HepG2 (cell line): ENCODE results near the gene ZBTB7B. TPM values are rescaled to one million over a fixed set of nuclear protein-coding genes. Genes with fewer than 3 reads are reported as not detected.

Experiments
- ARID2 ChIP-seq: sonication (generic); formaldehyde crosslinking; IDR thresholded peaks from 2 replicates; pipeline ENCODE4 v1.8.1; 2022; ENCODE audit warnings: mild to moderate bottlenecking, missing genetic modification reagents, borderline replicate concordance
- CREB1 ChIP-seq, 2 experiments: fragments of 450-650 bp in 1 of 2; IDR thresholded peaks; 2 replicates each; pipeline ENCODE4 v1.6.1; 2016 to 2017; ENCODE audit warnings: control low read depth in 1 of 2, mild to moderate bottlenecking in 1 of 2, missing compliant biosample characterization in 1 of 2, missing genetic modification characterization in 1 of 2
- FOXA1 ChIP-seq, 2 experiments: fragments of 450-650 bp in 1 of 2; sonication (generic) in 1 of 2; formaldehyde crosslinking in 1 of 2; IDR thresholded peaks; 2 replicates each; pipeline versions ENCODE4 v1.4.0 to v1.6.1; 2016 to 2020; ENCODE audit warnings: missing genetic modification reagents in 1 of 2
- NR2F2 ChIP-seq: IDR thresholded peaks from 2 replicates; pipeline ENCODE4 v1.6.1; 2012; ENCODE audit warnings: low read depth, inconsistent platforms, borderline replicate concordance
- PTBP1 ChIP-seq: fragments of 200-400 bp; formaldehyde crosslinking; IDR thresholded peaks from 2 replicates; pipeline ENCODE4 v1.6.1; 2018; ENCODE audit warnings: low read length, low read depth; ENCODE audit not compliant: poor library complexity, severe bottlenecking
- RXRB ChIP-seq: IDR thresholded peaks from 2 replicates; pipeline ENCODE4 v1.6.1; 2016; ENCODE audit warnings: borderline replicate concordance, missing genetic modification reagents, missing compliant biosample characterization
- SETDB1 ChIP-seq: sonication (generic); formaldehyde crosslinking; IDR thresholded peaks from 2 replicates; pipeline ENCODE4 v1.5.1; 2020; ENCODE audit warnings: missing genetic modification reagents, mild to moderate bottlenecking, borderline replicate concordance
- SNAI1 ChIP-seq: sonication (generic); formaldehyde crosslinking; IDR thresholded peaks from 2 replicates; pipeline ENCODE4 v1.5.0; 2020; ENCODE audit warnings: mild to moderate bottlenecking, missing genetic modification reagents, borderline replicate concordance
- ZFP36L1 ChIP-seq: sonication (generic); formaldehyde crosslinking; IDR thresholded peaks from 2 replicates; pipeline ENCODE4 v1.8.0; 2022; ENCODE audit warnings: mild to moderate bottlenecking, missing genetic modification reagents, moderate library complexity
- ZNF225 ChIP-seq: sonication (generic); formaldehyde crosslinking; IDR thresholded peaks from 2 replicates; pipeline ENCODE4 v1.4.0; 2020; ENCODE audit warnings: mild to moderate bottlenecking, missing genetic modification reagents
- ZNF253 ChIP-seq: sonication (generic); formaldehyde crosslinking; IDR thresholded peaks from 2 replicates; pipeline ENCODE4 v1.8.0; 2022; ENCODE audit warnings: mild to moderate bottlenecking, missing genetic modification reagents, borderline replicate concordance
- ZNF446 ChIP-seq: sonication (generic); formaldehyde crosslinking; IDR thresholded peaks from 2 replicates; pipeline ENCODE4 v1.5.0; 2020; ENCODE audit warnings: mild to moderate bottlenecking, missing genetic modification reagents
- ZSCAN25 ChIP-seq: sonication (generic); formaldehyde crosslinking; IDR thresholded peaks from 2 replicates; pipeline ENCODE4 v1.8.0; 2022; ENCODE audit warnings: mild to moderate bottlenecking, missing genetic modification reagents
- polyA plus RNA-seq, 8 experiments: library from polyadenylated mRNA; depleted of rRNA in 3 of 8; stranded (reverse) in 7 of 8; unstranded in 1 of 8; fragments of >200 nt; fragmentation: Illumina TruSeq in 4 of 8; extraction: Trizol in 4 of 8; gene quantifications; 2 replicates each; pipeline versions ENCODE4 v1.2.1 to v1.2.3, GENCODE V29; 2011 to 2016; ENCODE audit warnings: low read depth in 4 of 8, missing spikeins in 1 of 8, mixed read lengths in 1 of 8; ENCODE audit not compliant: insufficient read depth in 1 of 8
- total RNA-seq, 5 experiments: library from RNA; depleted of rRNA; stranded (reverse); fragments of >200 nt; fragmentation: Illumina TruSeq; extraction: Trizol; gene quantifications; 2 replicates each; pipeline ENCODE4 v1.2.3, GENCODE V29; 2016; ENCODE audit warnings: low read depth in 1 of 5
- TF ChIP-seq, protein P1 (sequence below): sonication (generic); formaldehyde crosslinking; IDR thresholded peaks from 2 replicates; pipeline ENCODE4 v1.4.0; 2020; ENCODE audit warnings: missing genetic modification reagents
- TF ChIP-seq, protein P2 (sequence below), 2 experiments: sonication (generic) in 1 of 2; formaldehyde crosslinking in 1 of 2; IDR thresholded peaks; 2 replicates each; pipeline versions ENCODE4 v1.4.0 to v1.6.1; 2018 to 2020; ENCODE audit warnings: missing genetic modification reagents in 2 of 2, borderline replicate concordance in 1 of 2, low read depth in 1 of 2, mild to moderate bottlenecking in 1 of 2, missing biosample characterization in 1 of 2

The ZBTB7B gene
- total and polyA plus RNA-seq, 2 of the 13 experiments (the other 11 are each of a cell fraction or from before 2014, with no cell fraction given) = 15.5 to 17.5 TPM

DNA sequence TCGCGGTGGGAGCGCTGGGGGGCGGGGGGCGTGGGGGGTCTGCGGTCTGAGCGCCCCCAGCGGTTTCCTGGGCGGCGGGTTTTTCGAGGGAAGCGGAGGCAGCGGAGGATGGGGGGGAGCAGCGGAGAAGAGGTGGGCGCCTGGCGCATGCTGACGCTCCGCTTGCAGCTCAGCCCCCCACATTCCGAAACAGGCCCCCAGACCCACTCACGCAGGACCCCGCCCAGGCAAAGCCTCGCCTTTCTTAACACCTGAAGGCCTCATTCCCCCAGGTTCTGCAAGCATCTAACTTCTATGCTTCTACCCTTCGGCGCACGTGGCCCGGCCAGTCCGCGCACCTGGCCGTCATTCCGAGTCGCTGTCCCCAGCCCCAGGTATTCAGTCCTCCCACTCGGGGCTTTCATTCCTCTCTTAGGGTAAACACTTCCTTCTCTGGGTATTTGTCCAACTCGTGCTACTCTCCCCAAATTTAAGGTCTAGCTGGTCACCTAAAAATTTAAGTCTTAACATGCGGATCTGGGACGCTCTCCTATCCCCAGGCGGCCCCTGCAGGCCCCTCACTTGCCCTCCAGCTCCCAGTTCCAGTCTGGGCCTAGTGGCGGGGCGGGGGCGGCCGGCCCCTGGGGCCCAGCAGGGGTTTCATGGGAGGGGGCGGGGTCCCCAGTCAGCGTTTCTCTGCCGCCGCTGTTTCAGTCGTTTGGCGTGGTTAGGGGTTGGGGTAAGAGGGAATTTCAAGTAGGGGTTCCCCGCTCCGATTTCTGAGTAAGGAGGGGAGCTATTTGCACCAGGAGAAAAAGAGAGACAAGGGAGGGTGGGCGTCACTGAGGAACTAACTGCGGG, 2.8 kb upstream of the ZBTB7B start (continued):
- TF ChIP-seq, protein P1, sequence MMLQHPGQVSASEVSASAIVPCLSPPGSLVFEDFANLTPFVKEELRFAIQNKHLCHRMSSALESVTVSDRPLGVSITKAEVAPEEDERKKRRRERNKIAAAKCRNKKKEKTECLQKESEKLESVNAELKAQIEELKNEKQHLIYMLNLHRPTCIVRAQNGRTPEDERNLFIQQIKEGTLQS (CRISPR knock-in tag) = no peak
- no peak; the same call in 1 of the 2 replicates for TF ChIP-seq ZSCAN25 (CRISPR knock-in tag)
- 0 out of 2 replicates have a peak, but pooled peaks have one; percentile 53 for TF ChIP-seq ZNF446 (CRISPR knock-in tag)
- no peak for TF ChIP-seq SNAI1 (CRISPR knock-in tag)
- no peak for TF ChIP-seq ZNF225 (CRISPR knock-in tag)
- no peak for TF ChIP-seq ZFP36L1 (CRISPR knock-in tag)
- TF ChIP-seq FOXA1 (IDR thresholded peaks at IDR 0.05) = no peak
- no peak for TF ChIP-seq FOXA1 (CRISPR knock-in tag; IDR thresholded peaks at IDR 0.05)
- TF ChIP-seq NR2F2 = no peak
- TF ChIP-seq RXRB (CRISPR knock-in tag) = peak; percentile 29; the same call in 1 of the 2 replicates
- no peak for TF ChIP-seq PTBP1
- no peak for TF ChIP-seq SETDB1
- TF ChIP-seq ARID2 (CRISPR knock-in tag) = no peak
- TF ChIP-seq, protein P2, sequence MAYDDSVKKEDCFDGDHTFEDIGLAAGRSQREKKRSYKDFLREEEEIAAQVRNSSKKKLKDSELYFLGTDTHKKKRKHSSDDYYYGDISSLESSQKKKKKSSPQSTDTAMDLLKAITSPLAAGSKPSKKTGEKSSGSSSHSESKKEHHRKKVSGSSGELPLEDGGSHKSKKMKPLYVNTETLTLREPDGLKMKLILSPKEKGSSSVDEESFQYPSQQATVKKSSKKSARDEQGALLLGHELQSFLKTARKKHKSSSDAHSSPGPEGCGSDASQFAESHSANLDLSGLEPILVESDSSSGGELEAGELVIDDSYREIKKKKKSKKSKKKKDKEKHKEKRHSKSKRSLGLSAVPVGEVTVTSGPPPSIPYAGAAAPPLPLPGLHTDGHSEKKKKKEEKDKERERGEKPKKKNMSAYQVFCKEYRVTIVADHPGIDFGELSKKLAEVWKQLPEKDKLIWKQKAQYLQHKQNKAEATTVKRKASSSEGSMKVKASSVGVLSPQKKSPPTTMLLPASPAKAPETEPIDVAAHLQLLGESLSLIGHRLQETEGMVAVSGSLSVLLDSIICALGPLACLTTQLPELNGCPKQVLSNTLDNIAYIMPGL (CRISPR knock-in tag; IDR thresholded peaks at IDR 0.05; ENCODE audit: borderline replicate concordance in 1 of 2, low read depth in 1 of 2) = peak in 1 of 2 experiments; percentile 43; a peak in 1 of 4 replicates
- no peak for TF ChIP-seq CREB1 (IDR thresholded peaks at IDR 0.05)
- no peak for TF ChIP-seq CREB1 (CRISPR knock-in tag; IDR thresholded peaks at IDR 0.05)
- no peak for TF ChIP-seq ZNF253 (CRISPR knock-in tag)
